Activated gamma-delta T cell treated with anti-CD3 and anti-CD28 coated beads, Interleukin-2, amount 50 U/mL, for 16 hours (primary cell): ENCODE data around the gene FKBP5.
"Not testable (repeated sequence)": the region's sequence is repeated elsewhere in the genome, so short reads cannot be mapped to it uniquely, and the experiment has no call there.

Experiments
- DNase-seq: peaks from one replicate; pipeline ENCODE4 v3.0.0-alpha.2; 2020; ENCODE audit warnings: low read depth

FKBP5 gene

DNA sequence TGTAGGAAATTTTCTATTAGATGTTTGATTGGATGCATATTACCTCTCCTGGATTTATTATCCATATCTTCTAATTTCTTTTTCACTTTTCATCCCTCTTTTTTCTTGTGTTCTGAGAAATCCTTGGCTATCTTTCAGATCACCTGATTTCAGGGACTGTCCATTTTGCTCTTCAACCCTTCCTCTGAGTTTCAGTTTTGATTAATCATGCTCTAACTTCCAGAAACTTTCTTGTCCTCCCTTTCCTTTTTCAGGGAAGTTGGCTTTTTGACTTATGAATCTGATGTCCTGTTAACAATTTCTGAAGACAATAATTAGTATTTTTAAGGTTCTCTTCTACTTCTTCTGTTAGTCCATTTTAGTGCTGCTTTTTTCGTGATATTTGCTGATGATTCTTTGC lies 79.1 kb downstream of the FKBP5 start:
- no peak for DNase-seq

DNA sequence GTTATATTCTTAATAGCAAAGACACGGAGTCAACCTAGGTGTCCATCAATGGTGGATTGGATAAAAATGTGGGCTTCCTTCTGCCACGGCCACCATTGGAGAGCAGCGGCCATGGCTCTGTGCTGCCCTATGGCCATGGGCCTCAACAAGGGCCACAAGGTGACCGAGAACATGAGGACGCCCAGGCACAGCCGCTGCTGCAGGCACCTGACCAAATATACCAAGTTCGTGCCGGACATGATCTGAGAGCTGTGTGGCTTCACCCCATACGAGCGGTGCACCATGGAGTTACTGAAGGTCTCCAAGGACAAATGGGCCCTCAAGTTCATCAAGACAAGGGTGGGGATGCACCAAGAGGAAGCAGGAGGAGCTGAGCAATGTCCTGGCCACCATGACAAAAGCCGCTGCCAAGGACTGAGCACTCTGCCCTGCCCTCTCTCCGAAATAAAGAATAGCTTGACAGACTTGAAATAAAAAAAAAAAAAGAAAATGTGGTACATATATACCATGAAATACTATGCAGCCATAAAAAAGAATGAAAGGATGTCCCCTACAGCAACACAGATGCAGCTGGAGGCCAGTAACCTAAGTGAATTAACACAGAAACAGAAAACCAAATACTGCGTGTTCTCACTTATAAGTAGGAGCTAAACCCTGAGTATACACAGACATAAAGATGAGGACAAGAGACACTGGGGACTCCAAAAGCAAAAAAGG lies 81.0 kb downstream of the FKBP5 start:
- no peak for DNase-seq

DNA sequence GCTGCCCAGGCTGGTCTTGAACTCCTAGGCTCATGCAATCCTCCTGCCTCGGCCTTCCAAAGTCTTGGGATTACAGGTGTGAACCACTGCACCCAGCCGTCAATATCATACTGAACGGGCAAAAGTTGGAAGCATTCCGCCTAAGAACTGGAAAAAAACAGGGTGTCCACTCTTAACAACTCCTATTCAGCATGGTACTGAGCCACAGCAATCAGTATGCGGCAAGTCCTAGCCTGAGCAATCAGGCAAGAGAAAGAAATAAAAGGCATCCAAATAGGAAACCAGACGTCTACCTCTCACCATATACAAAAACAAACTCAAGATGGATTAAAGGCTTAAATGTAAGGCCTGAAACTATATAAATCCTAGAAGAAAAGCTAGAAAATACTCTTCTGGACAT lies 83.1 kb downstream of the FKBP5 start:
- no peak for DNase-seq

DNA sequence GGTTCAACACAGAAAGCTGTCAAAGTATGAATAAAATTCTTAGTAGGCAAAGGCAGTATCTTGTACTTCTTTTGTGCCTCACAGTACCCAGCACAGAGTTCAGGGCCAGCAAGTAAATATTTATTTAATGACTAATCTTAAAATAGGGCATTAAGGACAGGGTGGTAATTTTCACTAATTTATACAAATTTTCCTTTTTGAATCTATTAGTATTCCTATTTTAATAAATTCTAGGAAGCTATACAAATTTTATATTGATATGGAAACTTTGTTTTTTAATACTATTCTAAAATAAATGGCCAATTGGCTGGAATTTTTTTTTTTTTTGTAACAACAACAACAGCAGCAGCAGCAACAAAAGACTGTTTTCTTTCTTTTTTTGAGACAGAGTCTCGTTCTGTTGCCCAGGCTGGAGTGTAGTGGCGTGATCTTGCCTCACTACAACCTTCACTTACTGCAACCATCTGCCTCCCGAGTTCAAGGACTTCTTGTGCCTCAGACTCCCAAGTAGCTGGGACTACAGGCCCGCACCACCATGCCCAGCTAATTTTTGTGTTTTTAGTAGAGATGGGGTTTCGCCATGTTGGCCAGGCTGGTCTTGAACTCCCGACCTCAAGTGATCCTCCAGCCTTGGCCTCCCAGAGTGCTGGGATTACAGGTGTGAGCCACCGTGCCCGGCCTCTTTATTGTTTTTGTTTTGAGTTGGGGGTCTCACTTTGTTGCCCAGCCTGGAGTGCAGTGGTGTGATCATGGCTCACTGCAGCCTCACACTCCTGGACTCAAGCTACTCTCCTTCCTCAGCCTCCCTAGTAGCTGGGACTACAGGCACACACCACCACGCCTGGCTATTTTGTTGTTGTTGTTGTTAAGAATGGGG lies 85.2 kb downstream of the FKBP5 start:
- DNase-seq = no peak

DNA sequence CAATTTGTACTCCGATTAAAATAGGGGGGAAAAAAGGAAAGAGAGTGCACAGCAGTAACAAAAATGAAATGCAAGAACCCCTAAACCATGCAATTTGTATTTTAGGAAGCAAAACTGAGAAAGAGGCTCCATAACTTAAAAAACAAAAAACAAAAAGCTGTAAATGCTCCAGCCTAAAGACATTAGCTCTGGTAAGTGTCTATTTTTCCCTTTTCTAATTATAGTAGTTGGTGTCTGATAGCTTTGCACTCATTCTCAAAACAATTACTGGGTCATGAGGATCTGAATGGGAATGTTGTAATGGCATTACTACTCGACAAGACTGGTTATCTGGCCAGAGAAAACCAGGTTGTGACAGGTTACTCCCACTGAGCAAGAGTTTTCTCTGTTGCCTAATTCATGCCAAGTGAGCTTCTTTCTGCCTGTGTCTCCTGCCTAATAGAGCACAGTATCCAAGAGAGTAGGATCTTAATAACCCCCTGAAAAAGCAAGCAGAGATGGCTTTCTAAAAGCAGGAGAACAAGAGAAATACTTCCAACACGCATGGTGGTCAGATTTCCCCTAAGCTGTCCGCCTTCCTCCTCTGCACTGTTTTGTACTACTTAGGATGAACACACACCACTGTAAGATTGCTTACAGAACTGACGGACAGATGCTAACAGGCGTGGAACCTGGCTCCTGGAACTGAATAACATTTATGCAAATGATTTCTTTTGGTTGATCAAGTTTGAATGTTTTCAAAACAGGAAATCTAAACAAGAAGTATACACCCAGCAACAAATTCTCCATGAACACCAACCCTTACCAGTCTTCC lies 86.4 kb downstream of the FKBP5 start:
- DNase-seq = no peak

DNA sequence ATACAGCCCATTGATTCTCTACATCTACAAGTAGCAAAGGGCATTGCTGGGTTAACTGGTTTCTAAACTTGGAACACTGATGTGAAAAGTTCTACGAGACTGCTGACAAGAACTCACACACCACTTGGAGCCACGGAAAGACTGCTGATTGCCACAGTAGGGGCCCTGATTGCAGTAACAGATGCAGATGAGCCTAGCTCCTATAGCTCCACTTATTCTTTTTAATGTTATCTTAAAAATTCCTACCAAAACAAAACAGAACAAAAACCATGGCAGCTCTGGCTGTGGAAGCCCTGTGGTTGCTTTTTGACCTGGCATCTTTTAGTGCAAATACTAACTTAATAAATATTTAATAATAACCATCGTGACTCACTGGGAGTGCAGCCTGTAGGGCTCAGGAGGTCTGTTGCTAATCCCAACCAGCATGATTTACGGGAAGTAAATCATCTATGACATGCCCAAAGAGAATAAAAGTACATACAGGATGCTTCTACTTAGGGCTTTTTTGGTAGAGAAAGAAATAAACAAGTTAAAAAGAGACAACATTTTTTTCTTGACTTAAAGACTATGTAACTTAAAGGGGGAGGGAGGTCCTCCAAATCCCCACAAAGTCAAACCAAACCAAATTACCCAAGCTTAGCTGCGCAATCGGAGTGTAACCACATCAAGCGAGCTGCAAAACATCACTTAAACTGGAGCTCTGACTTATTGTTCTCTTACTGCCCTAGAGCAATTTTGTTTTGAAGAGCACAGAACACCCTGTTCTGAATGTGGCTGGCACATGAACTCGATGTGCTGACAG lies 87.2 kb downstream of the FKBP5 start:
- DNase-seq = peak; percentile 52

DNA sequence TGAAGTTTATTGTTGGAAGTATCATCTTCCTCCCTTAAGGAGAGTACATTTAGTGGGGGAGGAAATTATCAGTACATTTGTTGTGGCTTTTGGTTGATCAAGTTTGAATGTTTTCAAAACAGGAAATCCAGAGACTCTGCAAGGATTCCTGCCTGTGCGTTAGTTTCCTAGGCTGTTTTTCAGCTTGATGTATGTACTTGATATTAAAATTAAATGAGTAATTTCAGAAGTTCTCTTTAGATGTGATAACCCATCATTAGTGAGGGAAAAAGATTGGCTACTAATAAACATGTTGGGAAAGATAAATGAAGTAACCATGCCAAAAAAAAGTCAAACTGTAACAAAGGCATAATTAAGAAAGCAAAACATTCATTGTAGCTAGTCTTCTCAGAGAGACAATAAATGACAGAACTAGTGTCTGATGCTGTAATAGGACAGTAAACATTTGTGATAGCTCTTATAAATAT lies 88.0 kb downstream of the FKBP5 start:
- DNase-seq = no peak

DNA sequence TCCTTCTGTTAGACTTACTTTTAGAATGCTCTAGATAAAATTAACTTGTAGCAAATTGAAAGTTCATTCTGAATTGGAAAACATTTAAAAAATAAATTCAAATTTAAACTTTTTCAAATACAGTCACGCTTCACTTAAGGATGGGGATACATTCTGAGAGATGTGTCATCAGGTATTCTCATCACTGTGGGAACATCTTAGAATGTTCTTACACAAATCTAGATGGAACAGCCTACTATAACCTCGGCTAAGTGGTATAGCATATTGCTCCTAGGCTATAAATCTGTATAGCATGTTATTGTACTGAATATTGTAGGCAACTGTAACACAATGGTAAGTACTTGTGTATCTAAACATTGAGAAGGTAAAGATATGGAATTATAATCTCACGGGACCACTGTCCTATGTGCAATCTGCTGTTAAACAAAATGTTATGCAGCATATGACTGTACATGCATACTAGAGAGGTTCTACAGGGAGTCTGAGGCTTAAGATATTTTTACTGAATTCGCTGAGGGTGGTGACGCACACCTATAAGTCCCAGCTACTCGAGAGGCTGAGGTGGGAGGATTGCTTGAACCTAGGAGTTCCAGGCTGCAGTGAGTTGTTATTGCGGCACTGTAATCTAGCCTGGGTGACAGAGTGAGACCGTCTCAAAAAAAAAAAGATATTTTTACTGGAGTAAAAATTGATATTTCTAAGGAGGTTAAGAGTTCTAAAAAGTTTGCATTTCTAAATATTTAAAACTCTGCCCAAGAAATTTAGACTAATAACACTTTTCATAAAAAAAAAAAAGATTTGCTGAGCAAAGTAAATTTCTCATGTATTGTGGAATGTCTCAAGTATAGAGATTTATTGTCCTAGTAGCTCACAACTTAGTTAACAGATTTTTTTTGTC lies 88.7 kb downstream of the FKBP5 start:
- DNase-seq = no peak

DNA sequence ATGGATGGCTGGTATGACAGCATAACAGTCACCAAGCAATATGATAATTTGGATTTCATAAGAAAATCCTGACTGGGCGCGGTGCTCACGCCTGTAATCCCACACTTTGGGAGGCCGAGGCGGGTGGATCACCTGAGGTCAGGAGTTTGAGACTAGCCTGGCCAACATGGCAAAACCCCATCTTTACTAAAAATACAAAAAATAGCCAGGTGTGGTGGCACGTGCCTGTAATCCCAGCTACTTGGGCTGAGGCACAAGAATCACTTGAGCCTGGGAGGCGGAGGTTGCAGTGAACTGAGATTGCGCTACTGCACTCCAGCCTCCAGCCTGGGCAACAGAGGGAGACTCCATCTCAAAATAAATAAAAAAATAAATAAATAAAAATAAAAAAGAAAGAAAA lies 90.1 kb downstream of the FKBP5 start:
- not testable (repeated sequence) for DNase-seq

DNA sequence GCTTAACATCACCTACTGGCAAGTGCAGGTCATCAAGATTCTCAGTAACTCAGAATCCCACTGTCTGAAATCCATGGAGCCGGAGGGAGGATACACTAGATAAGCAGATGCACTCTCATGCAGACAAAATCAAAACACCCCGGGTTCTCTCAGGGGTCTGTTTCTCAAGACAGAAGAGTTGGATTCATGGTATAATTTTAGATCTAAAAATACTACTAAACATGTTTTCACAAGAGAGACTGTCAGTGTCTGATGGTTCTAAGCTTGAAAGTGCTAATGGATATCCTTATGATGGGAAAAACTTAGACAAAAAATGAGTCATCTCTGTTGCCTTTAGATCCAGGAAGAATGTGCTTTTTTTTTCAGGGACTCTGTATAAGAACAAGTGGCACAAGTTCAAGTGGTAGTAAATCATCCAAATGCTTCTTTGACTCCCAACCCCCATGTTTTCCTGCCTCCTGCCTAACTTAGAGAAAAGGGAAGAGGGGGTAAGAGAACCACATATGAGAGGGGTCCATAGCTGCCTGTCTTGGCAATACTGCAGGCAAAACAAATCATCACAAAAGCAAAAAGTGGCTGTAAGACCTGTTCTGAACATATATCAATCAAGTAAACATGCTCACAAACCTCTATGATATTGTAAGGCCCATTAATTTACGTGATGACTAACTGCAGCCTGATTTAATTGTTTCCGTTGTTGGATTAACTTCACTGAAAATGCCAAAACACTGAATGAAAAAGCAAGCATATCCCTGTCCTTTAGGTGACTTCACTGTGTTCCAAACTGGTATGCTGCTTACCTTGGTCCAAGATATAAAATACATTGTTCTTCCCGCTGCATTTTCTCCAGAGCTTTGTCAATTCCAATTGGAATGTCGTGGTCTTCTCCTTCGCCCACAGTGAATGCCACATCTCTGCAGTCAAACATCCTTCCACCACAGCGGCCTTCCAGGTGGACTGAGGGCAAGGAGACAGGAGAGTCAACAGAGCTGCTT lies 92.0 kb downstream of the FKBP5 start:
- DNase-seq = no peak

DNA sequence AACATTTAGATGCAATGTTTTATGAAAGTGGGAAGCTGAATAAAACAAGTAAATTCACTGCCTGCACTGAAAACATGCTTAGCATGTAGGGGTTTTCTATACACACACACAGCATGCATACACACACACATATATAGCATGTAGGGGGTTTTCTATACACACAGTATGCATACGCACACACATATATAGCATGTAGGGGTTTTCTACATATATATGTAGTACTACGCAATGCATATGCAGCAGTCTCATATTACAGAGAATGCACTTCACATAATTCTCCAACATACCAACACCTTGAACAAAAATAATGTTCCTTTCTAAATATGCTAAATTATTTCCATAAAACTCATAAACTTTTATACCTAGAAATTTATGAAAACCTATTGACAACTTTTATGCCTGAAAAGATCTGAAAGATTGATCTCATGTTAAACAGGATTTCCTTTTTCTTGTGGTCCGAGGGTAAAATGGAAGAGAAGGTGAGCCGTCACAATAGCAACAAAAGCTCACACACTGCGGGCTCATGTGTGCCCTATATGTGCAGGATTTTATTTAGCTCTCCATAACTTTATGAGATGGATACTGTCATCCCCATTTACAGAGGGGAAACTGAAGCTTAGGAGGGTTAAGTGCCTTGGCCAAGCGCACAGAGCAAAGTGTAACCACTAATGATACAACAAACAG lies 94.1 kb downstream of the FKBP5 start:
- DNase-seq = no peak

DNA sequence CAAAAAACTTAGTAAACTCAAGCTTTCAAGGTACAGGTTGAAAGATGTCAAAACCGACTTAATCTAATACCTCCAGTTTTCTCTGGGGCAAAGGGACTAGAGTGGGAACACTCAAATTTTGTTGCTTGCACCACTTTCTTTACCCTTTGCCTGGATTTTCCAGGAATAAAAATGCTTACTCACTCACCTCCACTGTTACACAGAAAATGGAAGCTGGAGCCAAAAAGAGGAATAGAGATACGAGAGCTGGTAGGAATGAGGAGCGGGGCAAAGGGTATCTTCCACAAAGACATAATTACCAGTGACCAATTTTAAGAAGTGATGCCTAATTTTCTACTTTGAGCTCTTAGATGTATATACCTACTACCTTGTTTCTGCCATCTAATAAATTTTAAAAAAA lies 96.5 kb downstream of the FKBP5 start:
- no peak for DNase-seq

DNA sequence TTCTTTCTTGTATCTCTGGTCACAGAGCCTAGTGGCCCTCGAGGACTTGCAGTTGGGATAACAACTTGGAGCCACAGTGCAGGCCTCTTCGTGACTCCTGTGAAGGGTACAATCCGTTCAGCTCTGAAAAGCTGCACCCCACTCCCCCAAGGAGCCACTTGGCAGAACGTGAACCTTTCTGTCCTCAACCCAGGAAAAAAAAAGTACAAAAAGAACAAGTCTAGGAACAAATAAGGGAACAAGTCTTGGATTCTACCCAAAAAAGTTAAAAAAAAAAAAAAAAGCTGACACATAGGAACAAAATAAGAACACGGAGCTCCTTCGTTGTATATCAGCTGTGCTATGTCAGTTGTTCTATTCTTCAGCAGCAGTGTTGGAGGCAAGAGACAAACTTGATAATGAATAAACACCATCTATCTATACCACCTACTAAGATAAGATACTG lies 98.1 kb downstream of the FKBP5 start:
- DNase-seq = no peak

DNA sequence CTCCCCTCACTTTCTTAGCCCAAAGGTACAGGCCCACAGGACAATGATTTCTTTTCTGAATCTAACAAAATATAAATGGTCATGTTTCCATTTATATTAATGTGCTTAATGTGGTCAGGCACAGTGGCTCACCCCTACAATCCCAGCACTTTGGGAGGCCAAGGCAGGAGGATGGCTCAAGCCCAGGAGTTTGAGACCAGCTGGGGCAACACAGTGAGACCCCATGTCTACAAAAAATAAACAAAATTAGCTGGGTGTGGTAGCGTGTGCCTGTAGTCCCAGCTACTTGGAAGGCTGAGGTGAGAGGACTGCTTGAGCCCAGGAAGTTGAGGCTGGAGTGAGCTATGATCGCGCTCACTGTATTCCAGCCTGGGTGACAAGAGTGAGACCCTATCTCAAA lies 98.8 kb downstream of the FKBP5 start:
- no peak for DNase-seq

DNA sequence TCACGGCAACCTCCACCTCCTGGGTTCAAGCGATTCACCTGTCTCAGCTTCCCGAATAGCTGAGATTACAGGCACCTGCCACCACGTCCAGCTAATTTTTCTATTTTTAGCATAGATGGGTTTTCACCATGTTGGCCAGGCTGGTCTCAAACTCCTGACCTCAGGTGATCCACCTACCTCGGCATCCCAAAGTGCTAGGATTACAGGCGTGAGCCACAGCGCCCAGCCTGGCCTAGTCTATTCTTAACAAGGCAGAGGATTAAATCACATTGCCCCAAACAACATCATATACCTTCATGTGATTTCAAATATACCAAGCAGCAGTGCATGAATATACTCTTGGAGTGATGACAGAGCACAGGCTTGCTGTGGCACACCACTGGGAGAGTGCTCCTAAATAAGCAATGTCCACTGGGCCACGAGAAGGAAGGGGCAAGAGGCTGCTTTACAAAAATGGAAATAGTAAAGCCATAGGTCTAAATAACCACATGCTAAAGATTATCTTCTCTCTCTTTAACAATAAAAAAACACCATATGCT lies 99.4 kb downstream of the FKBP5 start:
- DNase-seq = no peak

DNA sequence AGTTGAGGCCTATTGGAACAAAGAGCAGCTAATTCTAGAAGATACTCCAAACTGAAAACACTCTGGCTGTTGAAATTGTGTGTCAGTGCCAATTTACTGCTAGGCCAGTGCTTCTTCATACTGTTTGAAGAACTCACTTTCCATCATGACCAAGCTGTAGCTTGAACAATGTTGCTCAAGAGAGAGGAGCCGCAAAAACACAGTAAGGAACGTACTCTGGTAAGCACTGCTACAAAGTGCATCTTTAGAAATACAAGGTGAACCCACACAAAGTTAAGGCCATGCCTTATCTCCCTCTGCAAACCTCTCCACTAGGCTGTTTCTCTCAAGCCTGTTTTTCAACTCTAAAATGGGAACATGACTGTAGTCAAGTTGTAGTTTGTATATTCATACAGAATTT lies 101.5 kb downstream of the FKBP5 start:
- no peak for DNase-seq

DNA sequence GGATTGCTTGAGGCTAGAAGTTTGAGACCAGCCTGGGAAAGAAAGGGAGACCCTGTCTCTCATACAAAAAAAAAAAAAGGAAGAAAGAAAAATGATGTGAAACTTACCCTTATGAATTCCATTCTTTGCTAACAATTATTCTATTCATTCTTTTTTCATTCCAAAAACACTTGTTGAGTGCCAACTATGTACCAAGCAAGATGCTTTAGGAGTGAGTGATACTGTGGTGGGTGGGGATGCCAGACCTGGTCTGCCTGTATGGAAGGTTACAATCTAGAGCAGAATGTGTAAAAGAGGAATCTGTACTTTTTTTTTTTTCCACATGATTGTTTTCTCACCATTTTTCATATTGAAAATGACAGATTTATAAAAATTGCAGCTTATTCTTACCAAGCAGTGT lies 102.2 kb downstream of the FKBP5 start:
- no peak for DNase-seq

DNA sequence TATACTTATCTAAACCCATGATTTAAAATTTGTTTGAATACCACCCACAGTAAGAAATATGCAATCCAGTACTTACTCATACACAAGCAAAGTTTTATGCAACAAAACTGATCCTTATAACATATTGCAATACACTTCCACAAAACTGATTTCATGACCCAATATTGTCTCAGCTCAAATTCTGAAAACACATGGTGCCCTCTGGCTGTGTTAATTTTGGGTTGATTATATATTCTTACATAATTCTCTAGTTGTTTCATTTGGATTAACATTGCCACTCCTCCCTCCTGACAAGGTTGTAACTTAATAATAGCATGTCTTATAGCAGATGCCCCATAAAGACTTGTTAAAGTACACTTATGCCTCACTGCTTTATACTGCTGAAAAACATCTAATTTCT lies 103.1 kb downstream of the FKBP5 start:
- no peak for DNase-seq
